ENCODE data around the gene ORC4.

GRCh38 chr2:148042219-148042618 is 21.7 kb upstream of the ORC4 start:
- TF ChIP-seq CTCF (IDR thresholded peaks at IDR 0.05), result no peak
- no peak for TF ChIP-seq POLR2A (IDR thresholded peaks at IDR 0.05)
